Thymus (tissue), 2 donors: Measurements from ENCODE around the gene FAM177A1. TPM values are rescaled to one million over a fixed set of nuclear protein-coding genes. Genes with fewer than 3 reads are reported as not detected.

Experiments used
- polyA plus RNA-seq: library from polyadenylated mRNA; stranded (reverse); fragments of 200-250 nt; gene quantifications from one replicate; pipeline ENCODE4 v1.2.3, GENCODE V29; 2013
- total RNA-seq: library from RNA; stranded (reverse); fragments of 120-200 nt; gene quantifications from one replicate; pipeline ENCODE4 v1.2.4, GENCODE V29; 2013
- donor health status: healthy.

Gene FAM177A1
- total and polyA plus RNA-seq, 2 donors: 25.3 to 65.1 TPM

Other genes starting within 250 kb of the FAM177A1 start
- 45.6 TPM for gene BAZ1A, start 170.9 kb upstream of the FAM177A1 start, total RNA-seq
- gene BAZ1A, start 170.9 kb upstream of the FAM177A1 start, polyA plus RNA-seq: 41.2 TPM
- 54.1 TPM for gene SRP54, start 63.3 kb upstream of the FAM177A1 start, total RNA-seq
- 33.7 TPM for gene SRP54, start 63.3 kb upstream of the FAM177A1 start, polyA plus RNA-seq
- 48.8 TPM for gene PPP2R3C, start 75.7 kb downstream of the FAM177A1 start, total RNA-seq
- 49.4 TPM for gene PPP2R3C, start 75.7 kb downstream of the FAM177A1 start, polyA plus RNA-seq
- 42.1 TPM for gene PRORP, start 76.3 kb downstream of the FAM177A1 start, total RNA-seq
- gene PRORP, start 76.3 kb downstream of the FAM177A1 start, polyA plus RNA-seq: 28.5 TPM
- gene PSMA6, start 246.1 kb downstream of the FAM177A1 start, total RNA-seq: 550 TPM
- 206 TPM for gene PSMA6, start 246.1 kb downstream of the FAM177A1 start, polyA plus RNA-seq